Mesenchymal stem cell (in vitro differentiated cells and primary cell): ENCODE measurements around the gene GCLM.

Source experiments
- DNase-seq: peaks from one replicate; pipeline ENCODE4 v3.0.0-alpha.2; 2013
- H2AFZ ChIP-seq: one replicate; pipeline ENCODE4 v1.6.1; 2013; ENCODE audit warnings: low read depth, mild to moderate bottlenecking, control low read depth, inconsistent platforms, low read length, moderate library complexity
- H2AK5ac ChIP-seq: 2 replicates; pipeline ENCODE4 v1.6.1; 2013; ENCODE audit warnings: low read length, moderate library complexity, mild to moderate bottlenecking, inconsistent platforms; ENCODE audit not compliant: severe bottlenecking
- H2BK120ac ChIP-seq: one replicate; pipeline ENCODE4 v1.6.1; 2013; ENCODE audit warnings: low read depth, mild to moderate bottlenecking, inconsistent platforms, low read length, moderate library complexity
- H2BK12ac ChIP-seq, 2 experiments: one replicate each; pipeline ENCODE4 v1.6.1; 2013; ENCODE audit warnings: inconsistent platforms in 2 of 2, low read length in 2 of 2, mild to moderate bottlenecking in 2 of 2, moderate library complexity in 2 of 2, control low read depth in 1 of 2
- H2BK15ac ChIP-seq: one replicate; pipeline ENCODE4 v1.6.1; 2013; ENCODE audit warnings: mild to moderate bottlenecking, low read depth, inconsistent platforms; ENCODE audit not compliant: poor library complexity, severe bottlenecking
- H2BK5ac ChIP-seq: 2 replicates; pipeline ENCODE4 v1.6.1; 2013; ENCODE audit warnings: low read depth, mild to moderate bottlenecking, low read length, control low read depth, inconsistent platforms; ENCODE audit not compliant: poor library complexity, severe bottlenecking
- H3K14ac ChIP-seq, 2 experiments: one replicate each; pipeline ENCODE4 v1.6.1; 2013; ENCODE audit warnings: inconsistent platforms in 2 of 2, low read length in 2 of 2, control low read depth in 1 of 2, mild to moderate bottlenecking in 1 of 2, moderate library complexity in 1 of 2
- H3K18ac ChIP-seq, 2 experiments: one replicate each; pipeline ENCODE4 v1.6.1; 2013; ENCODE audit warnings: inconsistent platforms in 2 of 2, low read length in 2 of 2, control low read depth in 1 of 2, low read depth in 1 of 2, mild to moderate bottlenecking in 1 of 2
- H3K23ac ChIP-seq, 2 experiments: one replicate each; pipeline ENCODE4 v1.6.1; 2013; ENCODE audit warnings: inconsistent platforms in 2 of 2, low read length in 2 of 2, mild to moderate bottlenecking in 2 of 2, moderate library complexity in 2 of 2, control low read depth in 1 of 2
- H3K27ac ChIP-seq: 2 replicates; pipeline ENCODE4 v1.5.1; 2013; ENCODE audit warnings: mild to moderate bottlenecking, moderate library complexity, low read length, control low read depth, inconsistent platforms; ENCODE audit not compliant: poor library complexity, severe bottlenecking
- H3K27me3 ChIP-seq, 2 experiments: 2 replicates each; pipeline versions ENCODE4 v1.6.1 to v1.7.0; 2013; ENCODE audit warnings: low read length in 2 of 2, mild to moderate bottlenecking in 2 of 2, moderate library complexity in 2 of 2, control low read depth in 1 of 2, inconsistent platforms in 1 of 2; ENCODE audit not compliant: control insufficient read depth in 1 of 2, insufficient read depth in 1 of 2
- H3K36me3 ChIP-seq, 2 experiments: 2 replicates each; pipeline versions ENCODE4 v1.6.1 to v1.7.0; 2013; ENCODE audit warnings: low read length in 2 of 2, control low read depth in 1 of 2, inconsistent platforms in 1 of 2, low read depth in 1 of 2, mild to moderate bottlenecking in 1 of 2; ENCODE audit not compliant: insufficient read depth in 2 of 2, control insufficient read depth in 1 of 2
- H3K4ac ChIP-seq, 2 experiments: one replicate each; pipeline ENCODE4 v1.6.1; 2013; ENCODE audit warnings: inconsistent platforms in 2 of 2, low read length in 2 of 2, mild to moderate bottlenecking in 2 of 2, moderate library complexity in 2 of 2, control low read depth in 1 of 2, low read depth in 1 of 2
- H3K4me1 ChIP-seq: 2 replicates; pipeline ENCODE4 v1.6.1; 2013; ENCODE audit warnings: low read depth, low read length, control low read depth; ENCODE audit not compliant: control insufficient read depth, insufficient read depth
- H3K4me2 ChIP-seq: 2 replicates; pipeline ENCODE4 v1.6.1; 2013; ENCODE audit warnings: low read length, mild to moderate bottlenecking, inconsistent platforms; ENCODE audit not compliant: poor library complexity, severe bottlenecking
- H3K4me3 ChIP-seq, 2 experiments: 2 replicates each; pipeline versions ENCODE4 v1.5.1 to v1.7.0; 2013; ENCODE audit warnings: low read length in 2 of 2, mild to moderate bottlenecking in 2 of 2, control low read depth in 1 of 2, low read depth in 1 of 2; ENCODE audit not compliant: insufficient read depth in 1 of 2
- H3K79me1 ChIP-seq: replicated peaks from 2 replicates; pipeline ENCODE4 v1.6.1; 2013; ENCODE audit warnings: mild to moderate bottlenecking, control low read depth, low read length, inconsistent platforms; ENCODE audit not compliant: poor library complexity, severe bottlenecking
- H3K9ac ChIP-seq: 2 replicates; pipeline ENCODE4 v1.7.0; 2013; ENCODE audit warnings: mild to moderate bottlenecking, low read length, moderate library complexity
- H3K9me3 ChIP-seq: 2 replicates; pipeline ENCODE4 v1.7.0; 2013; ENCODE audit warnings: mild to moderate bottlenecking, low read length; ENCODE audit not compliant: control insufficient read depth
- H4K8ac ChIP-seq: one replicate; pipeline ENCODE4 v1.6.1; 2013; ENCODE audit warnings: inconsistent platforms, mild to moderate bottlenecking, low read length, moderate library complexity
- H4K91ac ChIP-seq: one replicate; pipeline ENCODE4 v1.6.1; 2013; ENCODE audit warnings: mild to moderate bottlenecking, low read length, inconsistent platforms
- WGBS: methylation state at CpG from one replicate; pipeline ENCODE4 v1.1.7; 2013; ENCODE audit warnings: mixed read lengths; 5-methylcytosine and 5-hydroxymethylcytosine counted together

GCLM gene

DNA sequence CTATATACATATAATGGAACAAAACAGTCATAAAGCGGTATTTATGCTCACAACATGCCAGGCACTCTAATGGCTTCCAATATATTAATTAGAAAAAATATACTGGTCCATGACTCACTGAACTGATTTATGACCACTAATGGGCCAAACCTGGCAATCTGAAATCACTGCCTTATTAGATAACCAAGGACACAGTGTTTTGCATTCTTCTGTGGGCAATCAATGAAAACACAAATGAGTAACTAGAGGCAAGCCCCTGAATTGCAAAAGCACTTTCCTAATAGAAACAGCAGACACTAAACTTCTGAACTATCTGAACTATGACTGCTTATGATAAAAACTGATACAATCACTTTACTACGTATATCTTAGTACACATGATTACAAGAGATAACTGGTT is 3.5 kb downstream of the GCLM start:
- peak overlapping the region in 1 of 2 experiments; percentile 100 for H3K4me3 ChIP-seq
- H3K9ac ChIP-seq: peak overlapping the region; percentile 60
- H3K9me3 ChIP-seq: no peaks in the 10 kb centered on the region
- peaks cover 3% of the 10 kb centered on the region for H3K4me1 ChIP-seq
- no peaks in the 10 kb centered on the region for H3K27me3 ChIP-seq
- H2BK15ac ChIP-seq: no peak overlapping the region
- no peak overlapping the region for H3K4ac ChIP-seq
- peak; percentile 63 for DNase-seq
- H2AFZ ChIP-seq: no peak overlapping the region
- peaks cover 0 to 13% of the 10 kb centered on the region in 2 experiments for H3K36me3 ChIP-seq
- 100% methylated on average over 1 of the region's 2 CpGs for WGBS
- no peak overlapping the region for H3K23ac ChIP-seq
- no peak overlapping the region for H4K8ac ChIP-seq
- peaks cover 11% of the 10 kb centered on the region for H3K79me1 ChIP-seq
- no peak overlapping the region for H2AK5ac ChIP-seq
- H3K27ac ChIP-seq: no peak overlapping the region
- no peak overlapping the region for H2BK120ac ChIP-seq
- H4K91ac ChIP-seq: no peak overlapping the region
- H2BK5ac ChIP-seq: no peak overlapping the region
- H3K4me2 ChIP-seq: no peak overlapping the region
- H3K14ac ChIP-seq: no peak overlapping the region
- H3K18ac ChIP-seq: no peak overlapping the region
- no peak overlapping the region for H2BK12ac ChIP-seq

DNA sequence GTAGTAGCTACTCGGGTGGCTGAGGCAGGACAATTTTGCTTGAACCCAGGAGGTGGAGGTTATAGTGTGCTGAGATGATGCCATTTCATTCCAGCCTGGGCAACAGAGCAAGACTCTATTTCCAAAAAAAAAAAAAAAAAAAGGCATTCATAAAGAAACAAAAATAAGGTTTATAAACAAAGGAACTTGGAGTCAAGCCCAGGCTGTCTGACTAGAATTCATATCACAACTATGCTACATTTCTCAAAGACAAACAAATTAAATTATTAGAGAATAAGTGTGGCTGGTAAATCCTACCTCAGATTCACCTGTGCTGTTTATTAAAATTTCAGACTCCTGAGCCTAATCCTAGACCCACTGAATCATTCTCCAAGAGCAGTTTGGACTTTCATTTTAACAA is 4.2 kb downstream of the GCLM start:
- no peak overlapping the region for H4K8ac ChIP-seq
- H3K14ac ChIP-seq: no peak overlapping the region
- H3K9me3 ChIP-seq: no peaks in the 10 kb centered on the region
- peaks cover 3% of the 10 kb centered on the region for H3K4me1 ChIP-seq
- H2BK120ac ChIP-seq: no peak overlapping the region
- no peak overlapping the region for H4K91ac ChIP-seq
- H3K4ac ChIP-seq: no peak overlapping the region
- no peak overlapping the region for H2BK15ac ChIP-seq
- peaks cover 11% of the 10 kb centered on the region for H3K79me1 ChIP-seq
- no peak overlapping the region for H2AFZ ChIP-seq
- H3K27ac ChIP-seq: no peak overlapping the region
- H2BK12ac ChIP-seq: no peak overlapping the region
- no peak overlapping the region for H2AK5ac ChIP-seq
- H3K9ac ChIP-seq: no peak overlapping the region
- H3K27me3 ChIP-seq: no peaks in the 10 kb centered on the region
- peaks cover 0 to 20% of the 10 kb centered on the region in 2 experiments for H3K36me3 ChIP-seq
- H3K4me2 ChIP-seq: no peak overlapping the region
- no CpG with 5 or more reads among the region's 1 CpG for WGBS
- H3K4me3 ChIP-seq: no peak overlapping the region
- no peak overlapping the region for H3K23ac ChIP-seq
- no peak for DNase-seq
- peak overlapping the region in 1 of 2 experiments; percentile 34 for H3K18ac ChIP-seq
- H2BK5ac ChIP-seq: no peak overlapping the region

DNA sequence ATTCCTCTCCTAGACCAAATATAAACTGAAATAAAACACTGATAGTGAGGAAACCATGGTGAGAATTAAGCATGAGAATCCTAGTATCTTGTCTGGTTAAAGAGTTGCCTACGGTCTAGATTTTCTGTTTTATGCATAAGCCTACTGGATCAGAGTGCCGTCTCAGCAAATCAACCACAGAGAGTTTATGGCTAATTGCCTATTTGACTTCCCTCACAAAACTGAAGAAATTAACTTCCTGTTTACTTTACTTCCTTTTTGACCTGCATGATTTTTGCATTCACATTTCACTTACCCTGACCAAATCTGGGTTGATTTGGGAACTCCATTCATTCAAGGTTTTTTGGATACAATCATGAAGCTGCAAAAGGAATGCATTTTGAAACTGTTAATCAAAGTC is 5.0 kb downstream of the GCLM start:
- Histone ChIP-seq H3K9ac (no peak overlapping the region), H3K79me1 (peaks cover 11% of the 10 kb centered on the region)
- DNase-seq: no peak

DNA sequence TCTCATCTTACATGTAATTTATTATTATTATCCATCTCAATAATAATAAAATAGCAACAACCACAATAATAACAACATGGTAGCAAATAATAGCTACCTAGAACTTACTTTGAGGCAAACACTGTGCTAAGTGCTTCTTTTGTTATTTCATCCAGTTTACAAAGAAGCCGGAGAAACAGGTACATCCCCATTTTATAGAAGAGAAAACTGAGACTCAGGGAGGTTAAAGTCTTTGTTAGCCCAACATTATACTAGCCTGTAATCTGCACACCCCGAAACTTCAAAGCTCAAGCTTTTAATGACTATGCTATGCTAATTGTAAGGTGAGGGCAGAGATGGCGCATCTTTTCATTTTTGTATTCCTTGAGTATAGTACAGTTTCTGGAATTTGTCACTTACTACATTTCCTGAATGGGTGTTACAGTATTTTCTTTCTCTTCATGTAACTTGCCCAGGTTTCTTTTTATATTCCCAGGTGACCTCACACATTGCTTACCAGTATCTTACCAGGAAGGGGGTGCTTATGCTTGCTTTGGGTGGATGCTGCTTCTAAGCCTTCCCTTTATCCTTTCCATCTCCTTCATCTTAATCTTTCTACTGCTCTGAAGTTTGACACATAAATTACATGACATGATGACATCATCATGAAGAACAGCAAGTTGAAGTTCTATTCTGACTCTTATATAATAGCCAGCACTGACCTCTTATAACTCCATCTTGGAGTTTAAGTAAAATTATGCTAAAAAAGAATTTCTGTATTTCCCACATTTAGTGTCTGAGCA is 8.3 kb downstream of the GCLM start:
- peaks cover 3 to 58% of the 10 kb centered on the region in 2 experiments for H3K36me3 ChIP-seq
- no peak overlapping the region for H4K91ac ChIP-seq
- no peak overlapping the region for H4K8ac ChIP-seq
- H3K27ac ChIP-seq: no peak overlapping the region
- H2BK120ac ChIP-seq: no peak overlapping the region
- no peak overlapping the region for H3K4ac ChIP-seq
- no peak overlapping the region for H2AFZ ChIP-seq
- H3K14ac ChIP-seq: no peak overlapping the region
- WGBS: 89% methylated on average over 1 of the region's 3 CpGs
- H3K4me1 ChIP-seq: peaks cover 1% of the 10 kb centered on the region
- H3K79me1 ChIP-seq: peaks cover 10% of the 10 kb centered on the region
- H3K9ac ChIP-seq: no peak overlapping the region
- no peak overlapping the region for H3K23ac ChIP-seq
- H2BK15ac ChIP-seq: no peak overlapping the region
- no peak overlapping the region for H3K4me2 ChIP-seq
- no peak overlapping the region for H2BK12ac ChIP-seq
- DNase-seq: no peak
- no peaks in the 10 kb centered on the region for H3K9me3 ChIP-seq
- no peaks in the 10 kb centered on the region for H3K27me3 ChIP-seq
- H2BK5ac ChIP-seq: no peak overlapping the region
- no peak overlapping the region for H3K4me3 ChIP-seq
- H2AK5ac ChIP-seq: no peak overlapping the region
- H3K18ac ChIP-seq: no peak overlapping the region

More for the DNA sequence above, 5.0 kb downstream of the GCLM start:
- no peak overlapping the region for H3K14ac ChIP-seq
- H2AFZ ChIP-seq: no peak overlapping the region
- WGBS: 66% methylated on average over 2 of the region's 2 CpGs
- H2BK15ac ChIP-seq: no peak overlapping the region
- H3K4me1 ChIP-seq: peaks cover 3% of the 10 kb centered on the region
- H3K23ac ChIP-seq: no peak overlapping the region
- H2AK5ac ChIP-seq: no peak overlapping the region
- H3K18ac ChIP-seq: no peak overlapping the region
- H3K36me3 ChIP-seq: peaks cover 0 to 28% of the 10 kb centered on the region in 2 experiments
- no peak overlapping the region for H3K27ac ChIP-seq
- H2BK120ac ChIP-seq: no peak overlapping the region
- H3K4me2 ChIP-seq: no peak overlapping the region
- H4K8ac ChIP-seq: no peak overlapping the region
- no peak overlapping the region for H2BK5ac ChIP-seq
- no peak overlapping the region for H2BK12ac ChIP-seq
- no peaks in the 10 kb centered on the region for H3K27me3 ChIP-seq
- no peak overlapping the region for H3K4me3 ChIP-seq
- no peaks in the 10 kb centered on the region for H3K9me3 ChIP-seq
- no peak overlapping the region for H4K91ac ChIP-seq
- no peak overlapping the region for H3K4ac ChIP-seq
